IMR-90 (cell line): ENCODE measurements around the gene ST8SIA4. TPM values are rescaled to one million over a fixed set of nuclear protein-coding genes. Genes with fewer than 3 reads are reported as not detected.

ENCODE experiments used
- ATAC-seq: fragments of 200-7000 bp; cut with Tn5 transposase; 2 replicates; pipeline ENCODE4 v1.9.1; 2020; ENCODE audit warnings: low read depth, mild to moderate bottlenecking, moderate library complexity
- BruUV-seq: library from RNA; stranded (reverse); fragments of 400-500 nt; replicated peaks from 2 replicates; lab custom pipeline; 2021; lab: Mats Ljungman, UMichigan
- CTCF ChIA-PET: fragments of 300-600 bp; formaldehyde crosslinking; extraction: SDS; loops from one replicate; lab custom pipeline; 2021; ENCODE audit warnings: antibody characterized with exemption; lab: Yijun Ruan, JAX
- POLR2A ChIA-PET: fragments of 300-600 bp; sonication (Branson Sonifier 250); formaldehyde crosslinking; loops from one replicate; lab custom pipeline; 2022; ENCODE audit warnings: antibody characterized with exemption; ENCODE audit not compliant: unreplicated experiment; lab: Charles Lee
- DNase-seq: peaks from one replicate; pipeline ENCODE4 v3.0.0; 2013
- H2AFZ ChIP-seq: replicated peaks from 2 replicates; pipeline ENCODE3; 2013; ENCODE audit warnings: low read length, mild to moderate bottlenecking; ENCODE audit not compliant: poor library complexity
- H2AK5ac ChIP-seq: 2 replicates; pipeline ENCODE4 v1.6.1; 2013; ENCODE audit warnings: low read depth, low read length, inconsistent platforms
- H2AK9ac ChIP-seq: replicated peaks from 2 replicates; pipeline ENCODE3; 2013; ENCODE audit warnings: mild to moderate bottlenecking, low read depth, low read length, moderate library complexity; ENCODE audit not compliant: poor library complexity
- H2BK120ac ChIP-seq: 2 replicates; pipeline ENCODE4 v1.6.1; 2013; ENCODE audit warnings: low read depth, low read length, inconsistent platforms
- H2BK15ac ChIP-seq: 3 replicates; pipeline ENCODE4 v1.6.1; 2013; ENCODE audit warnings: low read depth, low read length, inconsistent platforms
- H2BK20ac ChIP-seq: 2 replicates; pipeline ENCODE4 v1.6.1; 2013; ENCODE audit warnings: low read depth, mild to moderate bottlenecking, inconsistent platforms, low read length, moderate library complexity
- H2BK5ac ChIP-seq: 2 replicates; pipeline ENCODE4 v1.6.1; 2013; ENCODE audit warnings: mild to moderate bottlenecking, low read depth, low read length, inconsistent platforms; ENCODE audit not compliant: poor library complexity, severe bottlenecking
- H3K14ac ChIP-seq: replicated peaks from 2 replicates; pipeline ENCODE4 v1.6.1; 2013; ENCODE audit warnings: low read depth, low read length, inconsistent platforms
- H3K18ac ChIP-seq: 2 replicates; pipeline ENCODE4 v1.6.1; 2013; ENCODE audit warnings: low read depth, low read length, control low read depth
- H3K23ac ChIP-seq: 2 replicates; pipeline ENCODE4 v1.6.1; 2013; ENCODE audit warnings: low read depth, low read length, inconsistent platforms
- H3K27ac ChIP-seq: 2 replicates; pipeline ENCODE4 v1.5.1; 2013; ENCODE audit warnings: mild to moderate bottlenecking, control low read depth, low read length; ENCODE audit not compliant: insufficient read depth
- H3K27me3 ChIP-seq: 2 replicates; pipeline ENCODE4 v1.6.1; 2013; ENCODE audit warnings: low read length; ENCODE audit not compliant: control insufficient read depth, insufficient read depth
- H3K36me3 ChIP-seq: 2 replicates; pipeline ENCODE4 v1.6.1; 2013; ENCODE audit warnings: low read length, mixed read lengths; ENCODE audit not compliant: control insufficient read depth, insufficient read depth
- H3K4ac ChIP-seq: 2 replicates; pipeline ENCODE4 v1.6.1; 2013; ENCODE audit warnings: low read depth, low read length, inconsistent platforms
- H3K4me1 ChIP-seq: 2 replicates; pipeline ENCODE4 v1.6.1; 2013; ENCODE audit warnings: low read length, mixed read lengths; ENCODE audit not compliant: control insufficient read depth, insufficient read depth
- H3K4me2 ChIP-seq: 2 replicates; pipeline ENCODE4 v1.6.1; 2013; ENCODE audit warnings: low read depth, mild to moderate bottlenecking, control low read depth, low read length, moderate library complexity
- H3K4me3 ChIP-seq: 2 replicates; pipeline ENCODE4 v1.5.1; 2013; ENCODE audit warnings: low read depth, mild to moderate bottlenecking, control low read depth, low read length, moderate library complexity; ENCODE audit not compliant: insufficient read depth
- H3K56ac ChIP-seq: 2 replicates; pipeline ENCODE4 v1.6.1; 2013; ENCODE audit warnings: low read length, inconsistent platforms; ENCODE audit not compliant: insufficient read depth; ENCODE audit errors: extremely low read depth
- H3K79me1 ChIP-seq, 2 experiments: 2 replicates each; pipeline ENCODE4 v1.6.1; 2013; ENCODE audit warnings: low read length in 2 of 2, inconsistent platforms in 1 of 2, low read depth in 1 of 2
- H3K9ac ChIP-seq: 2 replicates; pipeline ENCODE4 v1.6.1; 2013; ENCODE audit warnings: low read depth, low read length, control low read depth
- H3K9me1 ChIP-seq: 2 replicates; pipeline ENCODE4 v1.6.1; 2013; ENCODE audit warnings: low read length, inconsistent platforms; ENCODE audit not compliant: insufficient read depth
- H3K9me3 ChIP-seq: 2 replicates; pipeline ENCODE4 v1.6.1; 2013; ENCODE audit warnings: low read length; ENCODE audit not compliant: control insufficient read depth, insufficient read depth
- H4K20me1 ChIP-seq: 2 replicates; pipeline ENCODE4 v1.6.1; 2013; ENCODE audit warnings: low read length, inconsistent platforms; ENCODE audit not compliant: insufficient read depth
- H4K5ac ChIP-seq: 2 replicates; pipeline ENCODE4 v1.6.1; 2013; ENCODE audit warnings: mild to moderate bottlenecking, low read depth, low read length, control low read depth
- H4K8ac ChIP-seq, 2 experiments: 2 replicates each; pipeline ENCODE4 v1.6.1; 2013; ENCODE audit warnings: low read depth in 2 of 2, low read length in 2 of 2, control low read depth in 1 of 2, inconsistent platforms in 1 of 2
- H4K91ac ChIP-seq: 2 replicates; pipeline ENCODE4 v1.6.1; 2013; ENCODE audit warnings: low read depth, low read length, inconsistent platforms; ENCODE audit not compliant: insufficient read depth
- BHLHE40 ChIP-seq: fragments of 150-350 bp; IDR thresholded peaks from 2 replicates; pipeline ENCODE4 v1.6.1; 2016; ENCODE audit warnings: mild to moderate bottlenecking, low read depth, low read length
- CEBPB ChIP-seq: IDR thresholded peaks from 2 replicates; pipeline ENCODE4 v1.6.1; 2012; ENCODE audit warnings: low read depth, low read length, improper control_type of control experiment
- CHD1 ChIP-seq: IDR thresholded peaks from 2 replicates; pipeline ENCODE4 v1.6.1; 2012; ENCODE audit warnings: low read depth, low read length, improper control_type of control experiment
- CTCF ChIP-seq: conservative IDR thresholded peaks from 2 replicates; pipeline ENCODE4 v1.5.1; 2012; ENCODE audit warnings: mild to moderate bottlenecking, low read depth, low read length, improper control_type of control experiment
- ELK1 ChIP-seq: fragments of 150-350 bp; IDR thresholded peaks from 2 replicates; pipeline ENCODE4 v1.6.1; 2016; ENCODE audit warnings: low read depth, mild to moderate bottlenecking, low read length, moderate library complexity, borderline replicate concordance
- FOS ChIP-seq: fragments of 150-350 bp; IDR thresholded peaks from 2 replicates; pipeline ENCODE4 v1.6.1; 2016; ENCODE audit warnings: low read depth, low read length
- MAFK ChIP-seq: IDR thresholded peaks from 2 replicates; pipeline ENCODE4 v1.6.1; 2012; ENCODE audit warnings: low read depth, low read length, improper control_type of control experiment
- MAZ ChIP-seq: IDR thresholded peaks from 2 replicates; pipeline ENCODE4 v1.6.1; 2012; ENCODE audit warnings: low read depth, mild to moderate bottlenecking, low read length, improper control_type of control experiment, moderate library complexity, borderline replicate concordance
- MXI1 ChIP-seq: IDR thresholded peaks from 2 replicates; pipeline ENCODE4 v1.6.1; 2012; ENCODE audit warnings: low read depth, mild to moderate bottlenecking, low read length, moderate library complexity, borderline replicate concordance
- NFE2L2 ChIP-seq: fragments of 150-350 bp; IDR thresholded peaks from 2 replicates; pipeline ENCODE4 v1.6.1; 2016; ENCODE audit warnings: low read depth, mild to moderate bottlenecking, low read length
- POLR2A ChIP-seq: IDR thresholded peaks from 2 replicates; pipeline ENCODE4 v1.6.1; 2012; ENCODE audit warnings: mild to moderate bottlenecking, low read depth, low read length
- RAD21 ChIP-seq: IDR thresholded peaks from 2 replicates; pipeline ENCODE4 v1.6.1; 2012; ENCODE audit warnings: low read length, improper control_type of control experiment
- RCOR1 ChIP-seq: IDR thresholded peaks from 2 replicates; pipeline ENCODE4 v1.6.1; 2012; ENCODE audit warnings: mild to moderate bottlenecking, low read length, improper control_type of control experiment; ENCODE audit not compliant: insufficient replicate concordance
- RFX5 ChIP-seq: IDR thresholded peaks from 2 replicates; pipeline ENCODE4 v1.8.0; 2012; ENCODE audit warnings: low read depth, mild to moderate bottlenecking, low read length, moderate library complexity
- SMC3 ChIP-seq: fragments of 150-350 bp; IDR thresholded peaks from 2 replicates; pipeline ENCODE4 v1.6.1; 2016; ENCODE audit warnings: low read depth, mild to moderate bottlenecking, antibody characterized with exemption, low read length, moderate library complexity
- USF2 ChIP-seq: fragments of 150-350 bp; IDR thresholded peaks from 2 replicates; pipeline ENCODE4 v1.6.1; 2017; ENCODE audit warnings: mild to moderate bottlenecking, antibody characterized with exemption, low read length, low read depth
- WGBS, 2 experiments: methylation state at CpG; one replicate each; pipeline versions ENCODE4 v1.1.5 to v1.1.7; 2013; ENCODE audit warnings: missing lambda C conversion rate in 2 of 2; ENCODE audit not compliant: insufficient read length in 1 of 2; ENCODE audit errors: extremely low coverage in 2 of 2; 5-methylcytosine and 5-hydroxymethylcytosine counted together
- dilution Hi-C: fragments of 300-500 bp; cut with HindIII; formaldehyde crosslinking; loops from one replicate; pipeline ENCODE4 v1.14.3; 2018; ENCODE audit warnings: low sequenced_read_pairs; ENCODE audit not compliant: unreplicated experiment
- in situ Hi-C: fragments of 300-500 bp; cut with MboI; formaldehyde crosslinking; loops from 3 replicates; pipeline ENCODE4 v1.14.3; 2019; ENCODE audit warnings: low sequenced_read_pairs, inconsistent platforms, mixed read lengths
- intact Hi-C: fragments of 100-400 bp; cut with micrococcal nuclease; formaldehyde crosslinking; loops from 2 replicates; pipeline ENCODE4 v1.10.0; 2022
- polyA plus RNA-seq, 3 experiments: library from polyadenylated mRNA; depleted of rRNA; stranded (reverse); fragments of >200 nt; gene quantifications; 2 replicates each; pipeline ENCODE4 v1.2.3, GENCODE V29; 2012; ENCODE audit warnings: low replicate concordance in 1 of 3
- total RNA-seq: library from RNA; depleted of rRNA; stranded (reverse); fragments of >200 nt; gene quantifications from 2 replicates; pipeline ENCODE4 v1.2.3, GENCODE V29; 2012

Gene ST8SIA4
- total and polyA plus RNA-seq, 2 of the 4 experiments (the other 2 are of a cell fraction) = 0.02 to 0.18 TPM

- Histone ChIP-seq H3K9me3 (no peaks in the 10 kb centered on the region), H3K23ac (no peak overlapping the region), H3K4ac (no peak overlapping the region), H3K9me1 (no peaks in the 10 kb centered on the region), H2AFZ (no peak overlapping the region), H2BK20ac (no peak overlapping the region), H3K18ac (no peak overlapping the region), H2AK9ac (no peak overlapping the region), H2BK5ac (no peak overlapping the region), H3K79me1 (no peaks in the 10 kb centered on the region), H3K4me2 (no peak overlapping the region), H3K14ac (no peak overlapping the region), H3K36me3 (no peaks in the 10 kb centered on the region), H4K91ac (no peak overlapping the region), H3K4me1 (peaks cover 4% of the 10 kb centered on the region; the same call in 1 of the 2 replicates), H3K4me3 (no peak overlapping the region), H3K9ac (no peak overlapping the region), H2BK120ac (no peak overlapping the region), H4K20me1 (no peaks in the 10 kb centered on the region), H4K5ac (no peak overlapping the region), H2BK15ac (no peak overlapping the region), H4K8ac (no peak overlapping the region), H3K56ac (no peak overlapping the region), H3K27me3 (no peaks in the 10 kb centered on the region), H2AK5ac (no peak overlapping the region), H3K27ac (no peak overlapping the region)
- DNase-seq = no peak
- no CpG with 5 or more reads among the region's 3 CpGs for WGBS, 2 experiments
- in situ Hi-C loops (no loop called here), intact Hi-C loops (no loop called here), dilution Hi-C loops (no loop called here)
- BruUV-seq = no TSS peak
- ChIA-PET POLR2A (no interaction called here), CTCF (no interaction called here)
- no peak for ATAC-seq
- TF ChIP-seq ELK1 = no peak
- TF ChIP-seq RCOR1 = no peak
- TF ChIP-seq NFE2L2 = no peak
- no peak for TF ChIP-seq POLR2A
- TF ChIP-seq RAD21 = no peak
- no peak for TF ChIP-seq BHLHE40
- TF ChIP-seq CTCF = no peak
- TF ChIP-seq SMC3 = no peak
- no peak for TF ChIP-seq MAZ
- no peak for TF ChIP-seq USF2
- no peak for TF ChIP-seq CHD1
- TF ChIP-seq MXI1 = no peak
- no peak for TF ChIP-seq RFX5
- no peak for TF ChIP-seq MAFK
- TF ChIP-seq FOS = no peak
- no peak for TF ChIP-seq CEBPB
These were observed 131.1 kb downstream of the ST8SIA4 start for GRCh38 chr5:100772006-100772405.
